Umbilical cord (tissue), 2 donors: ENCODE data around the gene PTOV1. TPM values are rescaled to one million over a fixed set of nuclear protein-coding genes. Genes with fewer than 3 reads are reported as not detected.

Experiments
- DNase-seq: peaks from one replicate; pipeline ENCODE4 v3.0.0-alpha.2; 2015; ENCODE audit warnings: low spot score
- total RNA-seq: library from RNA; depleted of rRNA; stranded (reverse); fragments of >200 nt; gene quantifications from one replicate; pipeline ENCODE4 v1.2.3, GENCODE V29; 2014; ENCODE audit warnings: low replicate concordance; ENCODE audit not compliant: insufficient read depth

The PTOV1 gene
- total RNA-seq, 1 donor from 2014 or later = 63.6 TPM

GRCh38 chr19:49873834-49874233, 22.9 kb downstream of the PTOV1 start:
- DNase-seq = no peak

- DNase-seq = no peak
Observed at GRCh38 chr19:49874503-49875157, 23.7 kb downstream of the PTOV1 start.

- no peak for DNase-seq
Observed at GRCh38 chr19:49875177-49875576, 24.2 kb downstream of the PTOV1 start.

GRCh38 chr19:49875857-49876421, 25.0 kb downstream of the PTOV1 start:
- peak; percentile 79 for DNase-seq

- peak; percentile 99 for DNase-seq
Observed at GRCh38 chr19:49876422-49877019, 25.6 kb downstream of the PTOV1 start.

- DNase-seq = peak; percentile 100
Observed at GRCh38 chr19:49877020-49877878, 26.3 kb downstream of the PTOV1 start, which contains the start of the genes AKT1S1 and TBC1D17. Gene AKT1S1 (minus strand): TSS chr19:49877355. CDS start chr19:49873295, 4,060 bp downstream. Gene TBC1D17 (plus strand): TSS chr19:49877702. CDS start chr19:49877724, 22 bp downstream.

GRCh38 chr19:49877879-49878743, 27.2 kb downstream of the PTOV1 start:
- peak; percentile 99 for DNase-seq

- DNase-seq = no peak
Observed at GRCh38 chr19:49878744-49879070, 27.7 kb downstream of the PTOV1 start.

GRCh38 chr19:49879243-49879963, 28.4 kb downstream of the PTOV1 start:
- DNase-seq = no peak

- DNase-seq = no peak
Observed at GRCh38 chr19:49880162-49880869, 29.4 kb downstream of the PTOV1 start.

- DNase-seq = no peak
Observed at GRCh38 chr19:49881186-49881585, 30.2 kb downstream of the PTOV1 start.

GRCh38 chr19:49881672-49882394, 30.9 kb downstream of the PTOV1 start:
- no peak for DNase-seq

- DNase-seq = no peak
Observed at GRCh38 chr19:49882643-49883042, 31.7 kb downstream of the PTOV1 start.

- no peak for DNase-seq
Observed at GRCh38 chr19:49883094-49883493, 32.1 kb downstream of the PTOV1 start.

GRCh38 chr19:49884109-49884508, 33.1 kb downstream of the PTOV1 start:
- no peak for DNase-seq

GRCh38 chr19:49884760-49885159, 33.8 kb downstream of the PTOV1 start:
- DNase-seq = no peak

- no peak for DNase-seq
Observed at GRCh38 chr19:49887037-49887664, 36.2 kb downstream of the PTOV1 start.

GRCh38 chr19:49887665-49888509, 36.9 kb downstream of the PTOV1 start:
- no peak for DNase-seq
